Measurements from ENCODE around the gene SERAC1.
A peak's percentile ranks its signal among the peaks of the same experiment; 100 is the strongest.
"Not testable (repeated sequence)": the region's sequence is repeated elsewhere in the genome, so short reads cannot be mapped to it uniquely, and the experiment has no call there.

The SERAC1 gene

GRCh38 chr6:158168040-158168289, at the start of gene SERAC1:
SERAC1 (minus strand) TSS chr6:158168262; CDS start chr6:158158363, 9,899 bp downstream.
- no peak for DNase-seq

GRCh38 chr6:158213925-158214674, 46.0 kb upstream of the SERAC1 start:
- DNase-seq = peak; percentile 65

GRCh38 chr6:158211273-158212055, 43.4 kb upstream of the SERAC1 start:
- no peak for DNase-seq

GRCh38 chr6:158209582-158210333, 41.7 kb upstream of the SERAC1 start:
- DNase-seq = not testable (repeated sequence)

- DNase-seq = not testable (repeated sequence)
Measured at GRCh38 chr6:158208226-158209030, 40.4 kb upstream of the SERAC1 start.

GRCh38 chr6:158207422-158207788, 39.3 kb upstream of the SERAC1 start:
- DNase-seq = peak; percentile 19

- no peak for DNase-seq
Measured at GRCh38 chr6:158206740-158207421, 38.8 kb upstream of the SERAC1 start.

GRCh38 chr6:158205169-158205944, 37.3 kb upstream of the SERAC1 start:
- DNase-seq = no peak

- no peak for DNase-seq
Measured at GRCh38 chr6:158198461-158198860, 30.4 kb upstream of the SERAC1 start.

- DNase-seq = no peak
Measured at GRCh38 chr6:158194487-158195280, 26.6 kb upstream of the SERAC1 start.

- no peak for DNase-seq
Measured at GRCh38 chr6:158191761-158192160, 23.7 kb upstream of the SERAC1 start.

- DNase-seq = no peak
Measured at GRCh38 chr6:158191032-158191431, 23.0 kb upstream of the SERAC1 start.

- no peak for DNase-seq
Measured at GRCh38 chr6:158188591-158188990, 20.5 kb upstream of the SERAC1 start.

- DNase-seq = no peak
Measured at GRCh38 chr6:158185729-158186456, 17.8 kb upstream of the SERAC1 start.

- DNase-seq = no peak
Measured at GRCh38 chr6:158184608-158185007, 16.5 kb upstream of the SERAC1 start.

- not testable (repeated sequence) for DNase-seq
Measured at GRCh38 chr6:158183174-158183972, 15.3 kb upstream of the SERAC1 start.

- not testable (repeated sequence) for DNase-seq
Measured at GRCh38 chr6:158177712-158178111, 9.7 kb upstream of the SERAC1 start.

- DNase-seq = no peak
Measured at GRCh38 chr6:158175111-158175510, 7.0 kb upstream of the SERAC1 start.

GRCh38 chr6:158174514-158174913, 6.5 kb upstream of the SERAC1 start:
- no peak for DNase-seq

All from CD4-positive, alpha-beta T cell treated with Interleukin-6 for 4 hours (primary cell).